Bronchial epithelial cell (primary cell): ENCODE measurements around the gene ZNF143. TPM values are rescaled to one million over a fixed set of nuclear protein-coding genes. Genes with fewer than 3 reads are reported as not detected.
"Not testable (repeated sequence)": the region's sequence is repeated elsewhere in the genome, so short reads cannot be mapped to it uniquely, and the experiment has no call there.

Experiments
- DNase-seq: peaks from one replicate; pipeline ENCODE4 v3.0.0-alpha.2; 2010; ENCODE audit warnings: low read depth
- FAIRE-seq: peaks from 2 replicates; lab custom pipeline; 2011; peaks lifted over from hg19 to GRCh38; lab: Jason Lieb, UNC
- H3K27me3 ChIP-seq: 2 replicates; pipeline ENCODE4 v1.5.1; 2011; ENCODE audit warnings: low read length; ENCODE audit not compliant: control insufficient read depth, insufficient read depth
- H3K36me3 ChIP-seq: 2 replicates; pipeline ENCODE4 v1.5.1; 2011; ENCODE audit warnings: low read length; ENCODE audit not compliant: control insufficient read depth, insufficient read depth
- H3K4me3 ChIP-seq: 2 replicates; pipeline ENCODE4 v1.5.1; 2011; ENCODE audit warnings: mild to moderate bottlenecking, low read depth, low read length, control low read depth
- CTCF ChIP-seq: IDR thresholded peaks from 2 replicates; pipeline ENCODE4 v1.5.1; 2011; ENCODE audit warnings: mild to moderate bottlenecking, moderate library complexity, low read length, control low read depth, inconsistent platforms; ENCODE audit not compliant: insufficient read depth, severe bottlenecking
- total RNA-seq: library from RNA; depleted of rRNA; stranded (reverse); fragments of >200 nt; gene quantifications from 2 replicates; pipeline ENCODE4 v1.2.1, GENCODE V29; 2014

ZNF143 gene
- total RNA-seq, 1 donor from 2014 or later = 54.2 TPM

- FAIRE-seq (no peak), DNase-seq (no peak)
- Histone ChIP-seq H3K27me3 (no peaks in the 10 kb centered on the region), H3K4me3 (no peak overlapping the region), H3K36me3 (peaks cover 3% of the 10 kb centered on the region)
- no peak for TF ChIP-seq CTCF
Observed at GRCh38 chr11:9507277-9507580, 46.4 kb downstream of the ZNF143 start.

- Histone ChIP-seq H3K27me3 (no peaks in the 10 kb centered on the region), H3K36me3 (peaks cover 2% of the 10 kb centered on the region), H3K4me3 (no peak overlapping the region)
- TF ChIP-seq CTCF = no peak
- DNase-seq (no peak), FAIRE-seq (no peak)
Observed at GRCh38 chr11:9509041-9509440, 48.2 kb downstream of the ZNF143 start.

- Histone ChIP-seq H3K36me3 (peaks cover 2% of the 10 kb centered on the region), H3K4me3 (no peak overlapping the region), H3K27me3 (no peaks in the 10 kb centered on the region)
- TF ChIP-seq CTCF = no peak
- FAIRE-seq (no peak), DNase-seq (peak; percentile 46)
Observed at GRCh38 chr11:9512370-9513019, 51.7 kb downstream of the ZNF143 start.

- not testable (repeated sequence) for H3K27me3 ChIP-seq, H3K36me3 ChIP-seq, H3K4me3 ChIP-seq, FAIRE-seq, DNase-seq
Observed at GRCh38 chr11:9514576-9514975, 53.8 kb downstream of the ZNF143 start.

- no peak for TF ChIP-seq CTCF
- H3K36me3 ChIP-seq = no peaks in the 10 kb centered on the region
- no peak overlapping the region for H3K4me3 ChIP-seq
- no peak for FAIRE-seq
- H3K27me3 ChIP-seq = no peaks in the 10 kb centered on the region
- DNase-seq = no peak
Observed at GRCh38 chr11:9516113-9516512, 55.3 kb downstream of the ZNF143 start.

- Histone ChIP-seq H3K36me3 (no peaks in the 10 kb centered on the region), H3K4me3 (no peak overlapping the region), H3K27me3 (no peaks in the 10 kb centered on the region)
- DNase-seq (no peak), FAIRE-seq (no peak)
- TF ChIP-seq CTCF = no peak
Observed at GRCh38 chr11:9518835-9519410, 58.1 kb downstream of the ZNF143 start.
